GDM1 (cell line): Measurements from ENCODE around the gene USP53.
A peak's percentile ranks its signal among the peaks of the same experiment; 100 is the strongest.
"Not testable (repeated sequence)": the region's sequence is repeated elsewhere in the genome, so short reads cannot be mapped to it uniquely, and the experiment has no call there.

Source experiments
- DNase-seq: peaks from one replicate; lab custom pipeline; 2025; lab: John Stamatoyannopoulos, UW

USP53 gene

GRCh38 chr4:119228406-119228805 is 15.9 kb downstream of the USP53 start:
- no peak for DNase-seq

GRCh38 chr4:119229908-119230687 is 17.6 kb downstream of the USP53 start:
- peak; percentile 19 for DNase-seq

- no peak for DNase-seq
Measured at GRCh38 chr4:119231491-119231890, 19.0 kb downstream of the USP53 start.

- no peak for DNase-seq
Measured at GRCh38 chr4:119232286-119232685, 19.8 kb downstream of the USP53 start.

GRCh38 chr4:119233191-119233590 is 20.7 kb downstream of the USP53 start:
- DNase-seq, result no peak

- no peak for DNase-seq
Measured at GRCh38 chr4:119233750-119234149, 21.2 kb downstream of the USP53 start.

GRCh38 chr4:119237201-119237600 is 24.7 kb downstream of the USP53 start:
- DNase-seq, result no peak

- DNase-seq, result no peak
Measured at GRCh38 chr4:119237642-119238041, 25.1 kb downstream of the USP53 start.

- DNase-seq, result no peak
Measured at GRCh38 chr4:119238068-119238722, 25.7 kb downstream of the USP53 start.

GRCh38 chr4:119240128-119240527 is 27.6 kb downstream of the USP53 start:
- DNase-seq, result no peak

- DNase-seq, result no peak
Measured at GRCh38 chr4:119240568-119240967, 28.1 kb downstream of the USP53 start.

GRCh38 chr4:119242417-119242816 is 29.9 kb downstream of the USP53 start:
- no peak for DNase-seq

- no peak for DNase-seq
Measured at GRCh38 chr4:119243868-119244267, 31.4 kb downstream of the USP53 start.

GRCh38 chr4:119244344-119244743 is 31.8 kb downstream of the USP53 start:
- DNase-seq, result no peak

- no peak for DNase-seq
Measured at GRCh38 chr4:119244832-119245231, 32.3 kb downstream of the USP53 start.

- DNase-seq, result no peak
Measured at GRCh38 chr4:119246177-119246733, 33.7 kb downstream of the USP53 start.

- not testable (repeated sequence) for DNase-seq
Measured at GRCh38 chr4:119251037-119251436, 38.5 kb downstream of the USP53 start.

GRCh38 chr4:119255223-119255622 is 42.7 kb downstream of the USP53 start:
- DNase-seq, result not testable (repeated sequence)

GRCh38 chr4:119260528-119260927 is 48.0 kb downstream of the USP53 start:
- DNase-seq, result no peak

- DNase-seq, result no peak
Measured at GRCh38 chr4:119261986-119262385, 49.5 kb downstream of the USP53 start.

GRCh38 chr4:119264743-119265142 is 52.2 kb downstream of the USP53 start:
- no peak for DNase-seq

- DNase-seq, result no peak
Measured at GRCh38 chr4:119266153-119266552, 53.6 kb downstream of the USP53 start.

GRCh38 chr4:119268466-119268865 is 56.0 kb downstream of the USP53 start:
- DNase-seq, result no peak
